ENCODE data around the gene PYCR2.

GRCh38 chr1:225946803-225947202 is 22.8 kb upstream of the PYCR2 start:
- TF ChIP-seq SUZ12 (IDR thresholded peaks at IDR 0.05; ENCODE audit: extremely low read depth, insufficient read depth, insufficient read length), result no peak
- no peak for TF ChIP-seq YY1 (IDR thresholded peaks at IDR 0.05; ENCODE audit: insufficient read depth, insufficient read length)
- no peak for TF ChIP-seq ZNF274 (IDR thresholded peaks at IDR 0.05; ENCODE audit: low read depth, low read length)

All from NT2/D1 (cell line).